ENCODE data around the gene DBX1.

- TF ChIP-seq CTCF (IDR thresholded peaks at IDR 0.05) (no peak), EP300 (IDR thresholded peaks at IDR 0.05) (no peak), POLR2AphosphoS5 (IDR thresholded peaks at IDR 0.05) (no peak), POLR2A (IDR thresholded peaks at IDR 0.05; ENCODE audit: low read depth) (no peak)
These were observed 39.9 kb downstream of the DBX1 start for GRCh38 chr11:20120134-20120925.

All from esophagus muscularis mucosa (tissue), 4 donors.